Upper lobe of right lung (tissue), 1 donor: Measurements from ENCODE around the gene KRT5. TPM values are rescaled to one million over a fixed set of nuclear protein-coding genes. Genes with fewer than 3 reads are reported as not detected.

ENCODE experiments used
- ATAC-seq: fragments of 200-7000 bp; cut with Tn5 transposase; one replicate; pipeline ENCODE4 v1.9.1; 2020; ENCODE audit warnings: mild to moderate bottlenecking, moderate library complexity
- DNase-seq: peaks from one replicate; pipeline ENCODE4 v3.0.0-alpha.2; 2020
- H3K27ac ChIP-seq: fragments of 200-600 bp; one replicate; pipeline ENCODE4 v1.8.0; 2022
- H3K27me3 ChIP-seq: fragments of 200-600 bp; one replicate; pipeline ENCODE4 v1.8.0; 2022; ENCODE audit warnings: mild to moderate bottlenecking
- H3K36me3 ChIP-seq: fragments of 200-600 bp; one replicate; pipeline ENCODE4 v1.8.0; 2022
- H3K4me1 ChIP-seq: fragments of 200-600 bp; one replicate; pipeline ENCODE4 v1.8.0; 2022
- H3K4me3 ChIP-seq: fragments of 200-600 bp; one replicate; pipeline ENCODE4 v1.8.0; 2022; ENCODE audit warnings: mild to moderate bottlenecking
- H3K9me3 ChIP-seq: fragments of 200-600 bp; one replicate; pipeline ENCODE4 v1.8.0; 2022
- intact Hi-C: fragments of 100-400 bp; cut with DNase I; formaldehyde crosslinking; loops from one replicate; pipeline ENCODE4 v1.11.0; 2022
- total RNA-seq: library from RNA; stranded (reverse); fragmentation: NEBNext Ultra II Directional; extraction: Animal tissue kit (Norgen Biotek cat#: 25700); gene quantifications from one replicate; pipeline ENCODE4 v1.2.1, GENCODE V29; 2021
- TF ChIP-seq, protein P1 (sequence below): fragments of 200-600 bp; IDR thresholded peaks from one replicate; pipeline ENCODE4 v1.8.0; 2022; ENCODE audit warnings: antibody characterized with exemption
- donor health status: DM: no; HTN: yes; CAD: no; lungs with severe emphysema.

The KRT5 gene
- total RNA-seq, 1 donor from 2014 or later: 8.8 TPM

DNA sequence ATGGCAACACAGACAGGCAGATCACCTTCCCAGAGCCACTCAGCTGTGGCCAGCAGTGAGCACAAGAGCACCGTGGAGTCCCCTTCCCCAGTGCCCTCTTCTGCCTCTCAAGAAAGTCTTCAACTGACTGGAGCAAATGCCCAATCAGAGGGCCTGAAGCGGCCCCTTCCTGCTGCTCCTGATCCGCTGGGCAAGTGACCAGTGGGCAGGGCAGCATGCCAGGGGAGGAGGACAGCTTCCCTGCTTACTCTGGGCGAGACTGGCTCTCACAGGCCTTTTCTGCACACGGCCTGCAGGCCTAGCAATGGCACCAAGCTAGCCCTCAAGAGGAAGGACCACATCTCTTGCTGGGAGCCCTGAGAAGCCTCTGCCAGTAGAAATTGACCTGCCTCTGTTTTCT, 31.9 kb upstream of the KRT5 start:
- ATAC-seq: no peak
- Histone ChIP-seq H3K4me1 (no peaks in the 10 kb centered on the region), H3K27ac (no peak overlapping the region), H3K36me3 (no peaks in the 10 kb centered on the region), H3K27me3 (peaks cover 7% of the 10 kb centered on the region), H3K9me3 (no peaks in the 10 kb centered on the region), H3K4me3 (no peak overlapping the region)
- TF ChIP-seq, protein P1, sequence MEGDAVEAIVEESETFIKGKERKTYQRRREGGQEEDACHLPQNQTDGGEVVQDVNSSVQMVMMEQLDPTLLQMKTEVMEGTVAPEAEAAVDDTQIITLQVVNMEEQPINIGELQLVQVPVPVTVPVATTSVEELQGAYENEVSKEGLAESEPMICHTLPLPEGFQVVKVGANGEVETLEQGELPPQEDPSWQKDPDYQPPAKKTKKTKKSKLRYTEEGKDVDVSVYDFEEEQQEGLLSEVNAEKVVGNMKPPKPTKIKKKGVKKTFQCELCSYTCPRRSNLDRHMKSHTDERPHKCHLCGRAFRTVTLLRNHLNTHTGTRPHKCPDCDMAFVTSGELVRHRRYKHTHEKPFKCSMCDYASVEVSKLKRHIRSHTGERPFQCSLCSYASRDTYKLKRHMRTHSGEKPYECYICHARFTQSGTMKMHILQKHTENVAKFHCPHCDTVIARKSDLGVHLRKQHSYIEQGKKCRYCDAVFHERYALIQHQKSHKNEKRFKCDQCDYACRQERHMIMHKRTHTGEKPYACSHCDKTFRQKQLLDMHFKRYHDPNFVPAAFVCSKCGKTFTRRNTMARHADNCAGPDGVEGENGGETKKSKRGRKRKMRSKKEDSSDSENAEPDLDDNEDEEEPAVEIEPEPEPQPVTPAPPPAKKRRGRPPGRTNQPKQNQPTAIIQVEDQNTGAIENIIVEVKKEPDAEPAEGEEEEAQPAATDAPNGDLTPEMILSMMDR: no peak
- intact Hi-C loops: no loop called here
- no peak for DNase-seq

DNA sequence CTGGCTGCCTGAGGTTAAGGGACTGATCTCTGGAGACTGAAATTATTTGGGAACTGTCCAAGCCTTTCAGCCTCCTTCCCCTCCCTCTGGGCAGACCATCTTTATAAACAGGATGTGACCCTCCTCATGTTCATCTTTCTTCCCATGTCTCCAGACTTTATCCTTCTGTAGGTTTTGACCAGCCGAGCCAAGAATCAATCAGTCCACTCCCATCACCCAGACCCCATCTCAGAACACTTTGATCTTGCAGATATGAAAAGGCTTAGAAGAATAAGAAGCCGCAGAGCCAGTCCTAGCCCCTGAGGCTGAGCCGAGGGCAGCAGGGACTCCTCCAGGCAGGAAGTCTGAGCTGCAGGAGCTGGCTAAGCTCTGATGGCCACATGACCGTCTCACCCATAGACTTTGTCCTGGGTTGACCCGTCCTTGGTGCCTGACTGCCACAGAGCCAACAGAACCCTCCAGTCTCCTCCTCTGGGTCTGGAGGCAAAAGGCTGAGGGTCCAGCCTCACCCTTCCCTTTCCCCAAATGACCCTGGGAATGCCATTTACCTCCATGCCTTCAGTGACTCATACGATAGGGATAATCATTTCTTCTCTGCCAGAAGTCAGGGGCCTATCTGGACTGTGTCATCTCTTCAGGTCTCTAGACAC, 31.1 kb upstream of the KRT5 start:
- peaks cover under 1% of the 10 kb centered on the region for H3K27me3 ChIP-seq
- intact Hi-C loops: no loop called here
- H3K27ac ChIP-seq: no peak overlapping the region
- ATAC-seq (no peak), DNase-seq (no peak)
- no peaks in the 10 kb centered on the region for H3K4me1 ChIP-seq
- H3K9me3 ChIP-seq: no peaks in the 10 kb centered on the region
- H3K36me3 ChIP-seq: no peaks in the 10 kb centered on the region
- TF ChIP-seq, protein P1: no peak
- no peak overlapping the region for H3K4me3 ChIP-seq

- TF ChIP-seq, protein P1: no peak
- Histone ChIP-seq H3K36me3 (no peaks in the 10 kb centered on the region), H3K4me3 (no peak overlapping the region), H3K27me3 (no peaks in the 10 kb centered on the region), H3K4me1 (no peaks in the 10 kb centered on the region), H3K27ac (no peak overlapping the region), H3K9me3 (no peaks in the 10 kb centered on the region)
- ATAC-seq (no peak), DNase-seq (no peak)
- intact Hi-C loops: no loop called here
Measured at GRCh38 chr12:52546126-52546525, 25.9 kb upstream of the KRT5 start.

DNA sequence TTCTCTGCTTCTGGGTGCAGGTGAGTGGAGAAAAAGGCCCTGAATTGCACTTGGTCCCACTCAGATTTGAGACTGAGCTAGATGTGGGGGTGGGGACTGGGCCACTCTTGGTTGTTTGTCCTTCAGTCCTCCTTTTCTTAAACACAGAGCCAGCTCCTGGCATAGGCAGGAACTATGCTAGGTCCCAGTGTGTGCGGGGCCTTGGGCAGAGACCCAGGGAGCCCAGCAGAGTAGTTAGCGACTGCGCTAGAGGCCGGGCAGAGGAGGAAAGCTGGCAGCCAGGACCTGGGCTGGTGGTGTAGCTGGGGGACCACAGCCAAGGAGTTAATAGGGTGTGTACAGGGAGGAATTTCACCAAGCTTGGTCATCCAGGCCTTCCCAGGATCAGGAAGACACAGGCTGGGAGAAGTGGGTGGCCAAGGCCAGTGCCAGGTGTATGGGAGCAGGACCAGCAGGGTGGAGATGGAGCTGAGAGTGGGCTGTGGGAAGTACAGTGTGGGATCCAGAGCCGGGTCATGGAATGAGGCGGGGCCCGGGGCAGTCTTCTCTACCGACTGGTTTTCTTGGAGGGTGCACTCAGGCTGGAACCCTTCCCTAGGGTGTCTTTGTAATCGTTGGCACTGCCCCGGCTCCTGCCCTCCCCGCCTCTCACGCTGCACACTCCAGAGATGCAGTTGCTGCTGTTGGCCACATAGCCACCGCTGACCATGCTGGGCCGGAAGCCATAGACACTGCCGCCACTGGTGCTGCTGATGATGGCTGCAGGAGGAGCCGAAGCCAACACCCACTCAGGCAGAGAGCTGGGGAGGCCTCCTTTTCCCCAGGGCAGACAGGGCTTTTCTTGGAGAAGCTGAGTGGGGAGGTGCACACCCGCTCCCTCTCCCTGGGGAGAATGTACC, 24.0 kb upstream of the KRT5 start:
- Histone ChIP-seq H3K36me3 (no peaks in the 10 kb centered on the region), H3K27ac (no peak overlapping the region), H3K9me3 (no peaks in the 10 kb centered on the region), H3K4me1 (no peaks in the 10 kb centered on the region), H3K27me3 (no peaks in the 10 kb centered on the region), H3K4me3 (no peak overlapping the region)
- intact Hi-C loops: no loop called here
- TF ChIP-seq, protein P1: no peak
- DNase-seq (no peak), ATAC-seq (no peak)

DNA sequence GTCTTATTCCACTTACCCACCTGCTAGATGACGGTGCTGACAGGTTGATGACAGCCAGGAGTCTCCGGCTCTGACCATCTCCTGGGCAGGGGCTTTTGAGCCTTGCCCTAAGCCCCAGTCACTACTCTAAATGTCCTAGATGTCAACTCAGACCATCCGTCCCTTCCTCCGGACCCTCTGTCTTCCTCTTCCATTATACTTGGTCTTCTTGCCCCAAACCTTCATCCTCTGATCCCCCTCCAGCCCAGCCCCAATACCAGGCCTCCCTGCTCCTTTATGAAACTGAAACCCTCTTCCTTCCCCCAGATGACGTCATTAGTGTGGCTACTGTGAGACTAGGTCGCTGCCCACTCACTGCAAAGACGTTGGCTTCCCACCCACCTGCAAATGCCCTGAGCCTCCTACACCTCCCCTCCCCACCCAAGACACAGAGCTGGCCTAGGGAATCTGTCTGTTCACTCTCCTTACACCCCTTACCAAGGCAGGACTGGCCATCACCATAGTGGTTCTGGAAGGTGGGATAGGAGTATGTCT, 22.7 kb upstream of the KRT5 start:
- TF ChIP-seq, protein P1: no peak
- intact Hi-C loops: no loop called here
- no peak for ATAC-seq
- no peak overlapping the region for H3K4me3 ChIP-seq
- no peaks in the 10 kb centered on the region for H3K9me3 ChIP-seq
- no peaks in the 10 kb centered on the region for H3K27me3 ChIP-seq
- H3K27ac ChIP-seq: no peak overlapping the region
- no peaks in the 10 kb centered on the region for H3K36me3 ChIP-seq
- no peak for DNase-seq
- H3K4me1 ChIP-seq: no peaks in the 10 kb centered on the region
